IPS-18c (cell line): ENCODE measurements around the gene CPT1C.

Source experiments
- H3K4me3 ChIP-seq: 2 replicates; pipeline ENCODE4 v1.7.0; 2013; ENCODE audit warnings: low read depth, mild to moderate bottlenecking, low read length, moderate library complexity; ENCODE audit not compliant: insufficient read depth
- H3K9me3 ChIP-seq: one replicate; pipeline ENCODE4 v1.6.1; 2013; ENCODE audit warnings: mild to moderate bottlenecking, low read length, moderate library complexity; ENCODE audit not compliant: control insufficient read depth, insufficient read depth

CPT1C gene

DNA sequence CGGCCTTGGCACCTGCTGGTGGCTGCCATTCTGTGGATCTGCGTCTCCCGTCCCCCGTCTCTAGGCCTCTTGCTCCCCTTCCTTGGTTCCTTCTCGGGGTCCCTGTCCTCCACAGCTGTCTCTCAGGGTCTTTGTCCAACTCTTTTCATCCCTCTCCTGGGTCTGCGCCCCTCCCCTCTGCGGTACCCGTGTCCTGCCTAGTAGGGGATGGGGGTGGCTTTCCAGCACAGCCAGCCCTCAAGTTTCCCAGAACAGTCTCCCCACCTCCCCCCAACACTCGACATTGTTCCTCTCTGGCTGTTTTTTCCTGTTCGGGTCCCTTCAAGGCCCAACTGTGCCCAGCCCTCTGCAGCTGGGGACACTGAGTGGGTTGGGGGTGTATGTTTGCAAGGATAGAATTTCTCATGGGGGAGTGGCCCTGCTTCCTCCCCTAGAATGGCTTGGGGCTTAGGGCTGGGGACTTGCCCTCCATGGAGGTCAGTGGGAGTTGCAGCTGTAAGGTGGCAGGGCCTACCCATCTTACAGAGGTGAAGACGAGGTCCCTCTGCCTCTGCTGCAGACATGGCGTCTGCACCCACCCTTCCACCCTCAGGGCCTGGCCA lies 2.3 kb upstream of the CPT1C start:
- H3K9me3 ChIP-seq, result peaks cover 2% of the 10 kb centered on the region
- no peak overlapping the region; the same call in 1 of the 2 replicates for H3K4me3 ChIP-seq

- Histone ChIP-seq H3K9me3 (peaks cover 2% of the 10 kb centered on the region), H3K4me3 (peak within 1 kb of the TSS; percentile 85)
These were observed 1.5 kb upstream of the CPT1C start, which contains the start of gene ADM5 for GRCh38 chr19:49689133-49690078. Gene ADM5, plus strand, starts transcription at chr19:49689594. Its CDS starts 244 bp downstream, at chr19:49689838.

DNA sequence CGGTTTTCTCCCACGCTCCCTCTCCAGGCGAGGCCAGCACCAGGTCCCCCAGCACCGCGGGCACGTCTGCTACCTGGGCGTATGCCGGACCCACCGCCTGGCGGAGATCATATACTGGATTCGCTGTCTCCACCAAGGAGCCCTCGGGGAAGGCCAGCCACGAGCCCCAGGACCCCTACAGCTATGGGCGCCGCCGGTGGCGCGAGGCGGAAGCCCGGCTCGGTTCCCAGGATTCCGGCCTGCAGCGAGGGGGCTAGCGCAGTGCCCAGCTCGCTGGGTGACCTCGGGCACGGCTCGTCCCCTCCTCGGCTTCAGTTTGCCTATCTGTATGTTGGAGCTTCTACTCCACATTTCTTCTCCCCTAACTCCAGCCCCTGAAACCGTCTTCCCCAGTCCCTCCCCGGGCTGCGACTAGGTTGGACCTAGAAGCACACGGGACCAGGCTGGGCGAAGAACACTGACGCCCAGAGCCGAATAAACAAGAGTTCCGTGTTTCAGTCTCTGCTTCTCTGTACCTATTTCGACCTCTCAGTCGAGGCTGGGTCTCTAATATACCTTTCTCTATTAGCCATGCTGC lies 749 bp upstream of the CPT1C start:
- H3K4me3 ChIP-seq, result peak overlapping the region; percentile 85
- H3K9me3 ChIP-seq, result peaks cover 2% of the 10 kb centered on the region

DNA sequence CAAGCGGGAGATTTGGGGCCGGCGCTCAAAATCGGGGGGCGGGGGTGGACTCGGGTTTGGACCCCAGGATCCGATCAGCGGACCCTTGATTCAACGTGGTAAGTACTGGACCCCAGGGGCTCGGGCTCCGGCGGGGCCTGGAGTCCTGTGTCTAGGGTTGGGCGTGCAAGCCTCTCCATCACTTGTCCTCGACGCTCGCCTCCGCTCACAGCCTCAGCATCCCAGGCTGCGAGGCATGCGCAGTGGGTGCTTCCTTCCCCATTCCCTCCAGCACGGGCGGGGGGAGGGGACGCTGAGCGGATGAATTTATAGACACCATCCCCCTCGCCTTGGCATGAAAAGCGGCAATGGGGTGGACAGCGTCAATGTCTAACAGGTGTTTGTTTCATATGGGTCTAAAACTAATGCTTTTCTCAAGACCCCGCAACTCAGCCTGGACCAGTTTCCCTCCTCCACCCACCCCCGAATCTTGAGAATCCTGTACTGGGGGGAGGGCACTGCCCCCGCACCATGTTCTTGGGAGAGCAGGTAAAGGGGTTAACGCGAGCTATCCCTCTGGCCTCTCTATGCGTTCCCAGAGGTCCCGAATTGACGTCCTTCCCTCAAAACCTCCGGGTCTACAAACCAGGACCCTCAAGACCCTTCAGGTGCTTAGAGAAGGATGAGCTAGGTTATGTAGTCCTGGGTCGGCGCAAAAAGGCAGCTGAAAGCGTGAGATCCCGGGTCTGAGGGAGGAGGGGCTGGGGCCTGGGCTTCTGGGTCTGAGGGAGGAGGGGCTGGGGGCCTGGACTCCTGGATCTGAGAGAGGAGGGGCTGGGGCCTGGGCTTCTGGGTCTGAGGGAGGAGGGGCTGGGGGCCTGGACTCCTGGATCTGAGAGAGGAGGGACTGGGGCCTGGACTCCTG lies 579 bp downstream of the CPT1C start:
- Histone ChIP-seq H3K9me3 (peaks cover 2% of the 10 kb centered on the region), H3K4me3 (peak overlapping the region; percentile 85)

DNA sequence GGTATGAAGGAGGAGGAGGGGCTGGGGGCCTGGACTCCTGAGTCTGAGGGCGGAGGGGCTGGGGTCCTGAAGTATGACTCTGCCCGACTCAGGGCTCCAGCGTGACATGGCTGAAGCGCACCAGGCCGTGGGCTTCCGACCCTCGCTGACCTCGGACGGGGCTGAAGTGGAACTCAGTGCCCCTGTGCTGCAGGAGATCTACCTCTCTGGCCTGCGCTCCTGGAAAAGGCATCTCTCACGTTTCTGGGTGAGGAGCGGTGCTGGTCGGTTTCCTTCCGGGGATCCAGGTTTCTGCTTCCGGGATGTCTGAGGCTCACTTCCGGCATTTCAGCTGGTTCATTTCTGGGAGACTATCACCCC lies 1.2 kb downstream of the CPT1C start:
- H3K9me3 ChIP-seq, result peaks cover 2% of the 10 kb centered on the region
- peak overlapping the region; percentile 85 for H3K4me3 ChIP-seq

- Histone ChIP-seq H3K9me3 (no peaks in the 10 kb centered on the region), H3K4me3 (no peak overlapping the region)
These were observed 5.2 kb downstream of the CPT1C start for GRCh38 chr19:49696115-49696514.

DNA sequence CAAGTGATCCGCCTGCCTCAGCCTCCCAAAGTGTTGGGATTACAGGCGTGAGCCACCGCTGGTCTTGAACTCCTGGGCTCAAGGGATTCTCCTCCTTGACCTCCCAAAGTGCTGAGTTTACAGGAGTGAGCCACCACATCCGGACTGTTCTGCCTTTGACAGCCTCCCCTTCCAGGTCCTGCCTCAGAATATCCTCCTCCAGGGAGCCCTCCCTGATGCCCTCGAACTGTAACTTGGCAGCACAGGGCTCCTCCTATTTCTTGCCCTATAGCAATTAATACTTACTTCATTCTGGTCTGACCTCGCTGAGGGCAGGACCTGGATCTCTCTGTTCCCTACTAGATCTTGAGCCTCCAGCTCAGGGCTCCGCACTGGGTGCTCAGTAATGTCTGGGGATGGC lies 5.9 kb downstream of the CPT1C start:
- no peak overlapping the region for H3K4me3 ChIP-seq

GRCh38 chr19:49699364-49699763 lies 8.4 kb downstream of the CPT1C start:
- no peak overlapping the region for H3K4me3 ChIP-seq
- no peaks in the 10 kb centered on the region for H3K9me3 ChIP-seq

More for the DNA sequence above, 5.9 kb downstream of the CPT1C start:
- H3K9me3 ChIP-seq, result no peaks in the 10 kb centered on the region

GRCh38 chr19:49700563-49700962 lies 9.6 kb downstream of the CPT1C start:
- no peak overlapping the region for H3K4me3 ChIP-seq
- no peaks in the 10 kb centered on the region for H3K9me3 ChIP-seq

GRCh38 chr19:49701271-49701786 lies 10.4 kb downstream of the CPT1C start:
- H3K4me3 ChIP-seq, result no peak overlapping the region; the same call in 1 of the 2 replicates
- H3K9me3 ChIP-seq, result no peaks in the 10 kb centered on the region

DNA sequence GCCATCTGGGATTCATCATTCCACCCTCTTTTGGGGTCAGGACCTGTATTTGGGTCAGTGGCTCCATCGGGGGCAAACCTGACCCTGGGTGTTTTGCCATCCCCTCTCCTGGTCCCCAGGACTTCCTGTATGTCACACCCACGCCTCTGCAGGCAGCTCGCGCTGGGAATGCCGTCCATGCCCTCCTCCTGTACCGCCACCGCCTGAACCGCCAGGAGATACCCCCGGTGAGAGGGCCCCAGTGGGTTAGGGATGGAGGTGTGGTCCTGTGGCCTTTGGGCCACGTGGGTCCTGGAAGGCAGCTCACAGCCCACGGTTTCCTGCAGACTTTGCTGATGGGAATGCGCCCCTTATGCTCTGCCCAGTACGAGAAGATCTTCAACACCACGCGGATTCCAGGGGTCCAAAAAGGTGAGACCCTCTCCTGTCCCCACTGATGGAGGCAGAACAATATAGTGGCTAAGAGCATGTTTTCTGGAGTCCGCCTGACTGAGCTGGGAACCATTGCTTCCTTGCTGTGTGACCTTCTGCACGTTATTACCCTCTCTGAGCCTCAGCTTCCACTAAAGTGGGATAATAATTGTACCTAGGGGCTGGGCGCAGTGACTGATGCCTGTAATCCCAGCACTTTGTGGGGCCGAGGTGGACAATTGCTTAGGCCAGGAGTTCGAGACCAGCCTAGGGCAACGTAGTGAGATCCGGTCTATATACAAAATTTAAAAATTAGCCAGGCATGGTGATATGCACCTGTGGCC lies 14.1 kb downstream of the CPT1C start:
- H3K9me3 ChIP-seq, result no peaks in the 10 kb centered on the region
- H3K4me3 ChIP-seq, result no peak overlapping the region

DNA sequence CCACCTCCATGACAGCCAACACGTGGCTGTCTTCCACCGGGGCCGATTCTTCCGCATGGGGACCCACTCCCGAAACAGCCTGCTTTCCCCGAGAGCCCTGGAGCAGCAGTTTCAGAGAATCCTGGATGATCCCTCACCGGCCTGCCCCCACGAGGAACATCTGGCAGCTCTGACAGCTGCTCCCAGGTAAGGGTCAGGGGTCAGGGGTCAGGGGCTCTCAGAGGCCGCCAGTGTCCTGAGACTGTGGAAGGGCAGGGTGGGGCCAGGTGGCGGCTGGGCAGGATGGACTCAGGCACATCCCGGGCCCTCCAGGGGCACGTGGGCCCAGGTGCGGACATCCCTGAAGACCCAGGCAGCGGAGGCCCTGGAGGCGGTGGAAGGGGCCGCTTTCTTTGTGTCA lies 15.0 kb downstream of the CPT1C start:
- Histone ChIP-seq H3K4me3 (no peak overlapping the region), H3K9me3 (no peaks in the 10 kb centered on the region)

DNA sequence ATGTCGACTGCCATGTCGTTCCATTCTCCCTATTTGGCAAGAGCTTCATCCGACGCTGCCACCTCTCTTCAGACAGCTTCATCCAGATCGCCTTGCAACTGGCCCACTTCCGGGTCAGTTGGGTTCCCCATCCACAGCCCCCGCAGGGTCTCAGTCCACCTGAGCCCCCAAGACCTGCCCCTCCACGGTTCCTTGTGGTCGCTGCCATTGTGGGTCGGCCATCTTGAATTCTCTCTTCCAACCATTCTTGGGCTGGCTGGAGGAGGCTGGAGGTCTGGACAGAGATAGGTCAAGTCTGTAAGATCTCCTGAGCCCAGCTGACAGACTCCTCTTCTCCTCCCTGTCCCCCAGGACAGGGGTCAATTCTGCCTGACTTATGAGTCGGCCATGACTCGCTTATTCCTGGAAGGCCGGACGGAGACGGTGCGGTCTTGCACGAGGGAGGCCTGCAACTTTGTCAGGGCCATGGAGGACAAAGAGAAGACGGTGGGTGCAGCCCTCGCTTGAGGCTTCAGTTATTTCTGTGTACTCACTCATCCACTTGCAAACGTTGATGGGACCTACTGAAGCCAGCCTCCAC lies 19.5 kb downstream of the CPT1C start:
- Histone ChIP-seq H3K4me3 (no peak overlapping the region), H3K9me3 (no peaks in the 10 kb centered on the region)

GRCh38 chr19:49712397-49712859 lies 21.5 kb downstream of the CPT1C start:
- Histone ChIP-seq H3K4me3 (no peak overlapping the region), H3K9me3 (no peaks in the 10 kb centered on the region)

DNA sequence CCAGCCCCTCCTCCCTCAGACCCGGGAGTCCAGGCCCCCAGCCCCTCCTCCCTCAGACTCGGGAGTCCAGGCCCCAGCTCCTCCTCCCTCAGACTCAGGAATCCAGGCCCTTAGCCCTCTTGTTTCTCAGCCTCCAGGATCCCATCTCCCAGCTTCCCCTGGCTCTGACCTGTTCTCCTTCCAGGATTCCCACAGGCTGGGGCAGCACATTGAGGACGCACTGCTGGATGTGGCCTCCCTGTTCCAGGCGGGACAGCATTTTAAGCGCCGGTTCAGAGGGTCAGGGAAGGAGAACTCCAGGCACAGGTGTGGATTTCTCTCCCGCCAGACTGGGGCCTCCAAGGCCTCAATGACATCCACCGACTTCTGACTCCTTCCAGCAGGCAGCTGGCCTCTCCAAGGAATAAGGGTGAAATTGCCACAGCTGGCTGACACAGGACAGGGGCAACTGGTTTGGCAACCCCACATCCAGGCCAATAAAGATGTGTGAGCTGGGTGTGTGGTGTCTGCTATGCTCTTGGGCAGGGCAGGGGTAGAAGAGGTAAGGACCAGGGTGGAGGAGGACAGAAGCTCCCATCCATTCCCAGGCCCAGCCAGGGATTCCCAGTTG lies 22.4 kb downstream of the CPT1C start:
- H3K9me3 ChIP-seq, result no peaks in the 10 kb centered on the region
- H3K4me3 ChIP-seq, result no peak overlapping the region
